IPS-18c (cell line): ENCODE results near the gene IQGAP3.
"Not testable (repeated sequence)": the region's sequence is repeated elsewhere in the genome, so short reads cannot be mapped to it uniquely, and the experiment has no call there.

ENCODE experiments used
- H3K4me3 ChIP-seq: 2 replicates; pipeline ENCODE4 v1.7.0; 2013; ENCODE audit warnings: low read depth, mild to moderate bottlenecking, low read length, moderate library complexity; ENCODE audit not compliant: insufficient read depth
- H3K9me3 ChIP-seq: one replicate; pipeline ENCODE4 v1.6.1; 2013; ENCODE audit warnings: mild to moderate bottlenecking, low read length, moderate library complexity; ENCODE audit not compliant: control insufficient read depth, insufficient read depth

Gene IQGAP3, protein sequence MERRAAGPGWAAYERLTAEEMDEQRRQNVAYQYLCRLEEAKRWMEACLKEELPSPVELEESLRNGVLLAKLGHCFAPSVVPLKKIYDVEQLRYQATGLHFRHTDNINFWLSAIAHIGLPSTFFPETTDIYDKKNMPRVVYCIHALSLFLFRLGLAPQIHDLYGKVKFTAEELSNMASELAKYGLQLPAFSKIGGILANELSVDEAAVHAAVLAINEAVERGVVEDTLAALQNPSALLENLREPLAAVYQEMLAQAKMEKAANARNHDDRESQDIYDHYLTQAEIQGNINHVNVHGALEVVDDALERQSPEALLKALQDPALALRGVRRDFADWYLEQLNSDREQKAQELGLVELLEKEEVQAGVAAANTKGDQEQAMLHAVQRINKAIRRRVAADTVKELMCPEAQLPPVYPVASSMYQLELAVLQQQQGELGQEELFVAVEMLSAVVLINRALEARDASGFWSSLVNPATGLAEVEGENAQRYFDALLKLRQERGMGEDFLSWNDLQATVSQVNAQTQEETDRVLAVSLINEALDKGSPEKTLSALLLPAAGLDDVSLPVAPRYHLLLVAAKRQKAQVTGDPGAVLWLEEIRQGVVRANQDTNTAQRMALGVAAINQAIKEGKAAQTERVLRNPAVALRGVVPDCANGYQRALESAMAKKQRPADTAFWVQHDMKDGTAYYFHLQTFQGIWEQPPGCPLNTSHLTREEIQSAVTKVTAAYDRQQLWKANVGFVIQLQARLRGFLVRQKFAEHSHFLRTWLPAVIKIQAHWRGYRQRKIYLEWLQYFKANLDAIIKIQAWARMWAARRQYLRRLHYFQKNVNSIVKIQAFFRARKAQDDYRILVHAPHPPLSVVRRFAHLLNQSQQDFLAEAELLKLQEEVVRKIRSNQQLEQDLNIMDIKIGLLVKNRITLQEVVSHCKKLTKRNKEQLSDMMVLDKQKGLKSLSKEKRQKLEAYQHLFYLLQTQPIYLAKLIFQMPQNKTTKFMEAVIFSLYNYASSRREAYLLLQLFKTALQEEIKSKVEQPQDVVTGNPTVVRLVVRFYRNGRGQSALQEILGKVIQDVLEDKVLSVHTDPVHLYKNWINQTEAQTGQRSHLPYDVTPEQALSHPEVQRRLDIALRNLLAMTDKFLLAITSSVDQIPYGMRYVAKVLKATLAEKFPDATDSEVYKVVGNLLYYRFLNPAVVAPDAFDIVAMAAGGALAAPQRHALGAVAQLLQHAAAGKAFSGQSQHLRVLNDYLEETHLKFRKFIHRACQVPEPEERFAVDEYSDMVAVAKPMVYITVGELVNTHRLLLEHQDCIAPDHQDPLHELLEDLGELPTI (N-terminal part only)

DNA sequence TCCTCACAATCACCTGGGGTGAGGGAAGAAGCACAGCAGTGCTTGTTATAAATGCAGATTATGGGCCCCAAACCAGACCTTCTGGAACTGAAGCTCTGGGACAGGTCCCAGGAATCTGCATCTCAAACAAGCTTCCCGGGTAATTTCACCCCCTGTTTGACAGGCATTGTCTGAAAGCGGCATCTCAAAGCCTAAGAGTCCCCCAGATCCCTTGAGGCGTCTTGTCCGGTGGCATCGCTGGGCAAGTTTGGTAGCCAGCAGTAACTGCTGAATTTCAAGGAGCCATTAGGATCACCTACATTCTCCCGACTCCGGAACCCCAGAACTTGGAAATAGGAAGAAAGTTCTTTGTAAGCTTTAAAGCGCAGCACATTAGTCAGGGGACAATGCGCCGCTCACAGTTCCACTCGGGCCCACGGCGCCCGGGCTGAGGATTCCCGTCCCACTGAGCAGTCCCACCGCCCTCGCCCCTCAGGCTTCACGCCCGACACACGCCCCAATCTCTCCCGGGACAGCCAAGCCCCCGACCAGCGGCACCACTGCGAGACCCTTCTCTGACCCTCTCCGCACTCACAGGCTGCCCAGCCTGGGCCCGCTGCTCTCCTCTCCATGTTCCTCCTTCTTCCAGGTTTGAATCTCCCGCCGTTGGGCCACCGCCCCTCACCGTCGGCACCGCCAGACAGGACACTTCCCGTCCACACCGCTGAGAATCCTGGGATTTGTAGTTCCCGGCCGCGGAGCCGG is at the start of gene IQGAP3:
TSS of gene IQGAP3 (minus strand) at position 647 of the 744 bp plus-strand sequence. CDS start at position 611, 36 bp downstream.
- peaks cover 2% of the 10 kb centered on the region for H3K9me3 ChIP-seq

DNA sequence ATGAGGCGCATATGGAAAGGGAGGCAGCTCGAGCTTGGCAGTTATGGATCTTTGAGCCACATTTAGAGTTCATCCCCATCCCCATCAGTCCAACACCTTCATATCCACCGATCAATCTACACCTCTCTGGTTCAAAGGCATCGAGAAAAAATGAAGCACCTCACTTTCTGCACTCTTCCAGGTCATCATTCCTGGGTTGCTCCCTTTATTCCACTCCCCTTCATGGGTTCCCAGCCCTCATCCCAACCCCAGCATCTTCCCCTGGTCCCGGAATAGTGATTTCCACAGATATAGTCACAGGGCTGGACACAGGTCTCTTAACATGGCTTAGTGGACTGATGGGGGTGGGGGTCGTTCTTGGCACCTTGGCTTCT is 47.2 kb upstream of the IQGAP3 start:
- H3K9me3 ChIP-seq, result peaks cover 4% of the 10 kb centered on the region
- no peak overlapping the region for H3K4me3 ChIP-seq

More for the DNA sequence above, at the start of gene IQGAP3:
- peak within 1 kb of the TSS; percentile 82 for H3K4me3 ChIP-seq

DNA sequence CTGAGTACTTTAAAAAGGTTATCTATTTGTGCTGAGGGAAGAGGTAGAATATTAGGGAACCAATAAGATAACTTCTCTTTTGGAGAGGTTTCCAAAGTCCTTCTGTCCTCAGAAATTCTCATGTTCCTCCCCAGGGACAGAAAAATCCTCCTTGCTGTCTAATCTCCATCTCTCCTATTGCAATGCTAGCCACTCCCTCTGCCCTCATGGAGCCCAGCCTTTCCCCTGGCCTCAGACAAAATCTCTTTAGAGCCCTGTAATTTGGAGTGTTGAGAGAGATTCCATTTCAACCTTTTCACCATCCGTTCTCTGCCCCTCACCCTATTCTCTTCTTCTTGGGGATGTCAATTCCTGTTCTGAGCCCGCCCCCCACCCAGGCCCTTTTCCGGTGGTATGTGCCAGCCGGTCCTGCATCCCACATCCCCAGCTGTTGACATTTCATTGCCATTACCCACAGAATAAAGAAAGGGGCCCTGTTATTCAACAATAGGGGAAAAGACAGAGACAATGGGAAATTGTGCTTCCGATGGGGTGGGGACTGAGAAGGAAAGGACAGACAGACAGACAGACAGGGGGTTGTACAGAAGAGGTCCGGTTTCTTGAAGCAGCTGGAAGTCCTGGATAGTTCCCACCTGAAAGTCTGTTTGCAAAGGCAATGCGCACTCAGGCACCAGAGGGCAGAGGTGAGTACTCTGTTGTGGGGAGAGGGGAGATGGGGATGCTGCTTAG is 46.7 kb upstream of the IQGAP3 start, which contains the start of gene HAPLN2:
TSS of gene HAPLN2 (plus strand) at position 563 of the 729 bp plus-strand sequence. CDS start 4,076 bp downstream, outside the sequence.
- Histone ChIP-seq H3K9me3 (peaks cover 4% of the 10 kb centered on the region), H3K4me3 (no peak within 1 kb of the TSS)

DNA sequence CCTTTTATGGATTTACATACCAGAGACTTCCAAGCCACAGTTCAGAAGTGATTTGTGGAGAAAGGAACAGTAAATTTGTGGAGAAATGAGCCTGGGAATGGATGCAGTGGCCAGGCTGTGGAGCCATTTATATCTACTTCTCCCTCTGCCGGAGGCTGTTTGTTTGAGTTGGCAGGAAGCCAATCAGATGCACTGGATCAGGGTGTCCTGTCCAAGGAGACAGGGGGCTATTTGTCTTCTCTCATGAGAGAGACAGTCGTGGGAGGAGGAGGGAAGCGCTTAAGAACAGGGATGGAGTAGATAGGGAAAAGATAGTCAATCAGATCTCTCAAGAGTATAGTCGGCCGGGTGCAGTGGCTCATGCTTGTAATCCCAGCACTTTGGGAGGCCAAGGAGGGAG is 44.1 kb upstream of the IQGAP3 start:
- no peak overlapping the region for H3K4me3 ChIP-seq
- peaks cover 4% of the 10 kb centered on the region for H3K9me3 ChIP-seq

DNA sequence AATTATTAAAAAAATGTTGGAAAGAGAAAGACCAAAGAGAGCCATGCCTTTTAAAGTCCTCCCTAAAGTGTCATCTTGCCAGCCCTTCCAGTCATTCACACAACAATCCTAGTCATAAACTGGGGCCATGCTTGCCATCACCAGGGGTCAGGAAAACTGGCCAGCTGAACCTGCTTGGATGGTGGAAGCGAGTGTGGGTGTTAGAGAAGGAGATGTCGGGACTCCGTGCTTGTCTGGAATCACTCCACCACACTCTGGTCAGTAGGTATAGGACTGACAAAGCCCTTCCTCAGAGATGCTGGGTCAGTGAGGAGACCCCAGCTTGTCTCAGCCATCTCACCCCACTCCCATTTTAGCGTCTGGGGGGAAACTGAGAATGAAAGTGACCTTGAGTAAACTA is 43.6 kb upstream of the IQGAP3 start:
- Histone ChIP-seq H3K9me3 (peaks cover 4% of the 10 kb centered on the region), H3K4me3 (no peak overlapping the region)

DNA sequence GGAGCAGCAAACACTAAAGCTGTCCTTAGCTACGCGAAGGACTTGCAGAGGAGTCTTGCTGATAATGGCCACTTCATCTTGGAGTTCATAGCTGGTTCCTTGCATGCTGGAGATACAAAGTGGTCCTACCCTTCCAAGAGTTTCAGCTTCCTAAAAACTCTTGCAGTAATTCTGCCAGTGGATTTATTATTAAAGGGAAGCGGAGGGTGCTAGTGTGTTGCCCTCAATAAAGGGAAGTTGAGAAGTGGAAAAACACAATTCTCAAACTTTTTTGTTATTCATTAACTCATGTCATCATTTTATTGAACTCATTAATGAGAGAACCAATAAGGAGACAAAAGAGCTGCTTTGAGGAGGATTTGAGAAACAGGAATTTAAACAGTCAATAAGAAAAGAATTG is 40.3 kb upstream of the IQGAP3 start:
- Histone ChIP-seq H3K9me3 (no peaks in the 10 kb centered on the region), H3K4me3 (no peak overlapping the region)

DNA sequence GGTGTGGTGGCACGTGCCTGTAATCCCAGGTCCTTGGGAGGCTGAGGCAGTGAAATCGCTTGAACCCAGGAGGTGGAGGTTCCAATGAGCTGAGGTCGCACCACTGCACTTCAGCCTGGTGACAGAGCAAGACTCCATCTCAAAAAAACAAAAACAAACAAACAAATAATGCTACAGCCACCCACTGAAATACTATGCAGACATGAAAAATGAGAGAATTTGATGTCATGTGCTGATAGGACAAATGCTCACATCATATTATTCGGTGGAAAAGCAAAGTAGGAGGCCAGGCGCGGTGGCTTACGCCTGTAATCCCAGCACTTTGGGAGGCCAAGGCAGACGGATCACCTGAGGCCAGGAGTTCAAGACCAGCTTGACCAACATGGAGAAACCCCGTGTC is 37.7 kb upstream of the IQGAP3 start:
- H3K4me3 ChIP-seq, result not testable (repeated sequence)

DNA sequence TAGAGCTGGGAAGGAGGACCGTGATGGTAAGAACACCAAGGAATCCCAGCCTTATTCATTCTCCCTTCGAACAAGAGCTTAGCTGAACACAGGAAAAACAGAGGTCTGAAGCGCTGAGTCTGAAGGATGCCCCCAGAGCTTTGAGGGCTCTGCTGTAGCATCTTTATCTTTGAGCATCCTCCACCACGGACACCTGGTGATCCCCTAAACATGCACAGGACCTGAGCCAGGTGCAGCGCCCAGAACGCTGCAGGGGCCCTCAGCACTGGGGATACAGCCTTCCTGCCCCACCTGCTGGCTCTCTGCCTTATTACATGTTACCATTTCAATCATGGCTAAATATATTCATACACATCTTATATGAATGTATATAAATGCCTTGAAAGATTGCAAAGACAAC is 36.6 kb upstream of the IQGAP3 start:
- no peak overlapping the region for H3K4me3 ChIP-seq
- H3K9me3 ChIP-seq, result no peaks in the 10 kb centered on the region

More for the DNA sequence above, 37.7 kb upstream of the IQGAP3 start:
- H3K9me3 ChIP-seq, result not testable (repeated sequence)

DNA sequence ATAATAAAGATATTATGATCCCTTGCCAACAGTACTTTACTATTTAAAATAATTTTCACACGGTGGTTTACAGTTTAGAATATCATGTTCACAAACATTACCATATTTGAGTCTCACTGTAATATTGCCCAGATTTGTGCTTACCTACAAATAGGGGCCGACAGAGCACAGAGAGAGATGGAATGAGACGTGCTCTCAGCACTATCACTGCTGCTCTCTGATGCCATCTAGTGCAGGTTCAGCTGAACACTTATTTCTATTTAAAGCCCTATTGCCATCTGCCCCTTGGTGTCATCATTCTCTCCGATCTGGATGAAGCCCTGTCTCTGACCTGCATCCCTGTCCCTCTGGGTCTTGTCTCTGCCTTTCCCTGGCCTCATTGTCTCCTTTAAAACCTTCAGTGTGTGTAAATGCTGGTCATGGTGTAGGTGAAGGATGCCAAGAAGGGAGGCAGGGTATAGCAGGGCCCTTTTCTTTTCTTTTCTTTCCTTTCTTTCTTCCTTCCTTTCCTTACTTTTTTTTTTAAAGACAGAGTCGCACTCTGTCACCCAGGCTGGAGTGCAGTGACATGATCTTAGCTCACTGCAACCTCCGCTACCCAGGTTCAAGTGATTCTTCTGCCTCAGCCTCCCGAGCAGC is 35.8 kb upstream of the IQGAP3 start:
- Histone ChIP-seq H3K4me3 (no peak overlapping the region; the same call in 1 of the 2 replicates), H3K9me3 (no peaks in the 10 kb centered on the region)

DNA sequence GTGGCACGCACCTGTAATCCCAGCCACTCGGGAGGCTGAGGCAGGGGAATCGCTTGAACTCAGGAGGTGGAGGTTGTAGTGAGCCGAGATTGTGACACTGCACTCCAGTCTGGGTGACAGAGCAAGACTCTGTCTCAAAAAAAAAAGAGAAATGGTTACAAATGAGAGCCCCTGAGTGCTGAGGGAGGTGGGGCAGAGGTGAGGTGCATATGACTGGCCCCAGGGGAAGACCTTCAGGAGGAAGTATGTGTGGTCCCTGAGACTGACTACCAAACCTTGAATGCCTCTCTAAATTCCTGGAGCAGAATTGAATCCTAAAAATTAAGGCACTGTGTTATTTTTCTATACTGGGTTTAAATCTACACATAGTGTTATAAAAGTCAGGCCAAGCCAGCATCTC is 35.0 kb upstream of the IQGAP3 start:
- not testable (repeated sequence) for H3K4me3 ChIP-seq, H3K9me3 ChIP-seq

DNA sequence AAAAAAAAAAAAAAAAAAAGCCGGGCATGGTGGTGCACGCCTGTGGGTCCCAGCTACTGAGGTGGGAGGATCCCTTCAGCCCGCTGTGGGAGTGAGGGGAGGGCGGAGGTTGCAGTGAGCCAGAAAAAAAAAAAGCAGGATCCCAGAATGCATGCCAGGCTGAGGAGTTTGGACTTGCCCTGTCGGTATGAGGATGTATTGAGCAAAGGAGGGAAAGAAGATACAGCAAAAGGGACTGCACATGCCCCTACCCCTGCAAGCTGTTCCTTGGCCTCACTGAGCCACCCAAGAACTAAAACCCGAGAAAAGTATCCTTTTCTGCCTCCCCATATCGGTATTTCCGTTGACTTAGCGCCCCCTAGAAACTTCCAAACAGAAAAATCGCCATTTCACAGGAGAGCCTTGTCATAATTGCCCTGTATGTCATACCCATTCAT is 30.2 kb upstream of the IQGAP3 start:
- H3K4me3 ChIP-seq, result no peak overlapping the region
- no peaks in the 10 kb centered on the region for H3K9me3 ChIP-seq

DNA sequence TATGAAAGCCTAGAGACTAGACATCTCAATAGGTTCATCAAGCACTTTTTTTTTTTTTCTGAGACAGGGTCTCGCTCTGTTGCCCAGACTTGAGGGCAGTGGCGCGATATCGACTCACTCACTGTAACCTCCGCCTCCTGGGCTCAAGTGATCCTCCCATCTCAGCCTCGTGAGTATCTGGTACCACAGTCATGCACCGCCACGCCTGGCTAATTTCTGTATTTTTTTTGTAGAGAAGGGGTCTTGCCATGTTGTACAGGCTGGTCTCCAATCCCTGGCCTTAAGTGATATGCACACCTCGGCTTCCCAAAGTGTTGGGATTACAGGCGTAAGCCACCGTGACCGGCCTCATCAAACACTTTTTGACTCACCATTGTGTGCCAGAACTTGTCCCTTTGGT is 29.5 kb upstream of the IQGAP3 start:
- H3K9me3 ChIP-seq, result no peaks in the 10 kb centered on the region
- peak overlapping the region; percentile 97 for H3K4me3 ChIP-seq

DNA sequence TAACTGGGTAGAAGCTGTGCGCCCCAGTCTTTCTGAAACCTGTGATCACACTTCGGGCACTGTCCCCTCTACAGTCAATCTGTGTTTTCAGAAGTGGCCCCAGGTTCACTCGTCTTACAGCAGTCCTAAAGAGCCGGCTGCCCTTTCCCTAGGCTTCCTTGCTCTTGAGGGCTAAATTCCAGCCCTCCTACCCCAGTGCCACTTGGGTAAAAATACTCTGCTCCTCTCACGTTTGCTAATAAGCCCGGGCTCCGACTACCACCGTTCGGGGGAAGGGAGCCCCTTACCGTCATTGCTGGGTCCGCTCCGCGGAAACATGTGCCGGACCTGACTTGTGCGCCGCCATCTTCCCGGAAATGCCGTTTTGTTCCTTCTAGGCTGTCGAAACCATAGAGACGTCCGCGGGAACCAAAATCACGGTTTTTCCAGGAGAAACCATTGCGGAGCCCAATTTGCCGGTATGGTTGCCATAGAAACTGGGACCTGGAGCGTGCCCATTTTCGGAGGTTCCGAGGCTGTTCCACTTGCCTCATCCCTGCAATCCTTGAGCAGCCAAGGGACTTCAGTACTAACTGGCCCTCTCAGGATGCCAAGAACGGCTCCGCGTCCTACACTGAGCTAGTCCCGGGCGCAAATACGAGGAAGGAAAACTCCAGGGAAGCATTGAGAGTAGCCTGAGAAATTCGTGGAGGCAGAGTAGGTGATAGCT is 28.9 kb upstream of the IQGAP3 start, which contains the start of gene GPATCH4:
TSS of gene GPATCH4 (minus strand) at position 358 of the 709 bp plus-strand sequence.
- H3K9me3 ChIP-seq, result no peaks in the 10 kb centered on the region
- H3K4me3 ChIP-seq, result peak within 1 kb of the TSS; percentile 97

DNA sequence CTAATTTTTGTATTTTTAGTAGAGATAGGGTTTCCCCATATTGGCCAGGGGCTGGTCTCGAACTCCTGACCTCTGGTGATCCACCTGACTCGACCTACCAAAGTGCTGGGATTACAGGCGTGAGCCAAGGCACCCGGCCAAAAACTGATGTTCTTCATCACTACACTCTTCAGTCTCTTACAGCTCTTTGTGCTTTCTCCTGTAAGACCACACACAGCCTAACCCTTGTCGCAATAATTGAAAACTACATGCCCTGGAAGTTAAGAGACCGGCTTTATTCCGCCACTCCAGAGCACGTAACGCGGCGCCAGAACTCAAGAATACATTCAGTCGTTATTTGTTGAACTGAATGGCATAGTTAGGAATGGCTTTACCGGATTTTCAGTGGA is 28.4 kb upstream of the IQGAP3 start:
- H3K4me3 ChIP-seq, result peak overlapping the region; percentile 97
- H3K9me3 ChIP-seq, result no peaks in the 10 kb centered on the region

DNA sequence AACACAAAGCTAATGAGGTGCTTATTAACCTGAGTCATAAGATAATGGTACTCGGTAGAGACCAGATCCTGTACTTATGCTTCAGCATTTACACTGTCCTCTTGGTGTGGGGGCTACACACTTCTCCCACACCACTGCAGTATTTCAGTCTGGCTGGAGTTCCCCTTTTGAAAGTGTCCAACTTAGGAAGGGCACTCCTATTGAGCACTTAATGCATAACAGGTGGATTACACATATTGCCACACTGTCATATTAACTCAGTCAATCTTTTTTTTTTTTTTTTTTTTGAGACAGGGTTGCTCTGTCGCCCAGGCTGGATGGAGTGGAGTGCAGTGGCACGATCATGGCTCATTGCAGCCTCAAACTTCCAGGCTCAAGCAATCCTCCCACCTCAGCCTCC is 27.4 kb upstream of the IQGAP3 start:
- no peaks in the 10 kb centered on the region for H3K9me3 ChIP-seq
- no peak overlapping the region for H3K4me3 ChIP-seq
